K562 (cell line): ENCODE data around the gene BCL2L15. TPM values are rescaled to one million over a fixed set of nuclear protein-coding genes. Genes with fewer than 3 reads are reported as not detected.

Experiments
- AFF4 ChIP-seq: sonication (generic); formaldehyde crosslinking; IDR thresholded peaks from 2 replicates; pipeline ENCODE4 v1.8.0; 2023; ENCODE audit warnings: mild to moderate bottlenecking, missing genetic modification reagents
- CHD7 ChIP-seq: fragments of 200-600 bp; sonication (generic); IDR thresholded peaks from one replicate; pipeline ENCODE4 v1.6.1; 2012; ENCODE audit warnings: mild to moderate bottlenecking, low read depth, low read length, inconsistent platforms
- SPI1 ChIP-seq: IDR thresholded peaks from 2 replicates; pipeline ENCODE4 v1.6.1; 2011; ENCODE audit warnings: low read depth, low read length, control low read depth, borderline replicate concordance
- polyA plus RNA-seq, 8 experiments: library from polyadenylated mRNA; depleted of rRNA in 4 of 8; stranded (reverse) in 5 of 8; unstranded in 3 of 8; fragments of >200 nt; fragmentation: Nextera tagmentation in 2 of 8; fragmentation: Illumina TruSeq in 1 of 8; extraction: Ambion mirVana in 2 of 8; extraction: Trizol in 1 of 8; gene quantifications; 2 replicates each; pipeline versions ENCODE4 v1.2.1 to v1.2.3, GENCODE V29; 2011 to 2014; ENCODE audit warnings: inconsistent platforms in 1 of 8, missing spikeins in 1 of 8
- total RNA-seq, 7 experiments: library from RNA; depleted of rRNA in 6 of 7; stranded (reverse); fragments of >200 nt in 6 of 7; fragmentation: Illumina TruSeq in 2 of 7; extraction: Trizol in 2 of 7; gene quantifications; 2 replicates each; pipeline versions ENCODE4 v1.2.1 to v1.2.3, GENCODE V29; 2011 to 2021; ENCODE audit warnings: low replicate concordance in 1 of 7
- TF ChIP-seq, protein P1 (sequence below): fragments of 450-650 bp; formaldehyde crosslinking; IDR thresholded peaks from 2 replicates; pipeline ENCODE4 v1.4.0; 2022; ENCODE audit warnings: missing genetic modification characterization

BCL2L15 gene
- total and polyA plus RNA-seq, 9 of the 15 experiments (the other 6 are each of a cell fraction or from before 2014, with no cell fraction given) = 0.06 to 0.42 (median 0.28) TPM; not detected in 1

GRCh38 chr1:113857776-113858175 is 29.6 kb downstream of the BCL2L15 start (continued):
- TF ChIP-seq CHD7 (no peak), SPI1 (no peak), AFF4 (CRISPR knock-in tag) (no peak)
- TF ChIP-seq, protein P1, sequence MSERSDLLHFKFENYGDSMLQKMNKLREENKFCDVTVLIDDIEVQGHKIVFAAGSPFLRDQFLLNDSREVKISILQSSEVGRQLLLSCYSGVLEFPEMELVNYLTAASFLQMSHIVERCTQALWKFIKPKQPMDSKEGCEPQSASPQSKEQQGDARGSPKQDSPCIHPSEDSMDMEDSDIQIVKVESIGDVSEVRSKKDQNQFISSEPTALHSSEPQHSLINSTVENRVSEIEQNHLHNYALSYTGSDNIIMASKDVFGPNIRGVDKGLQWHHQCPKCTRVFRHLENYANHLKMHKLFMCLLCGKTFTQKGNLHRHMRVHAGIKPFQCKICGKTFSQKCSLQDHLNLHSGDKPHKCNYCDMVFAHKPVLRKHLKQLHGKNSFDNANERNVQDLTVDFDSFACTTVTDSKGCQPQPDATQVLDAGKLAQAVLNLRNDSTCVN (CRISPR knock-in tag) = no peak
